Spleen (tissue), 13 donors: ENCODE results near the gene TEX35. TPM values are rescaled to one million over a fixed set of nuclear protein-coding genes. Genes with fewer than 3 reads are reported as not detected.
A peak's percentile ranks its signal among the peaks of the same experiment; 100 is the strongest.

Source experiments
- DNase-seq: peaks from one replicate; pipeline ENCODE4 v3.0.0-alpha.2; 2020
- H3K27ac ChIP-seq, 8 donors: fragments of 200-600 bp; sonication (generic) in 7 of 8; 1 replicate in 4 of 8; 2 replicates in 4 of 8; pipeline versions ENCODE4 v1.5.0 to v1.8.0; 2016 to 2021; ENCODE audit warnings: inconsistent platforms in 4 of 8, mild to moderate bottlenecking in 4 of 8, moderate library complexity in 1 of 8
- H3K27me3 ChIP-seq, 7 donors: fragments of 200-600 bp; sonication (generic) in 6 of 7; replicated peaks in 1 of 7; 1 replicate in 4 of 7; 2 replicates in 3 of 7; pipeline versions ENCODE4 v1.5.0 to v1.8.0; 2016 to 2021; ENCODE audit warnings: inconsistent platforms in 3 of 7, mild to moderate bottlenecking in 1 of 7
- H3K36me3 ChIP-seq, 6 donors: fragments of 200-600 bp; sonication (generic) in 5 of 6; 1 replicate in 4 of 6; 2 replicates in 2 of 6; pipeline versions ENCODE4 v1.5.0 to v1.8.0; 2016 to 2021; ENCODE audit warnings: inconsistent platforms in 2 of 6
- H3K4me1 ChIP-seq, 6 donors: fragments of 200-600 bp; sonication (generic) in 5 of 6; 1 replicate in 3 of 6; 2 replicates in 3 of 6; pipeline versions ENCODE4 v1.5.0 to v1.8.0; 2016 to 2021; ENCODE audit warnings: inconsistent platforms in 3 of 6
- H3K4me3 ChIP-seq, 8 donors: fragments of 200-600 bp; sonication (generic) in 7 of 8; 1 replicate in 4 of 8; 2 replicates in 4 of 8; pipeline versions ENCODE4 v1.5.0 to v1.8.0; 2016 to 2021; ENCODE audit warnings: inconsistent platforms in 4 of 8, mild to moderate bottlenecking in 4 of 8, moderate library complexity in 2 of 8
- H3K9me3 ChIP-seq, 8 donors: fragments of 200-600 bp; sonication (generic) in 7 of 8; 1 replicate in 4 of 8; 2 replicates in 4 of 8; pipeline versions ENCODE4 v1.5.0 to v1.8.0; 2016 to 2021; ENCODE audit warnings: inconsistent platforms in 4 of 8
- CTCF ChIP-seq, 11 experiments: fragments of 200-600 bp in 7 of 11; fragments of 450-650 bp in 4 of 11; sonication (generic) in 4 of 11; IDR thresholded peaks in 8 of 11; conservative IDR thresholded peaks in 3 of 11; 1 replicate in 7 of 11; 2 replicates in 4 of 11; pipeline versions ENCODE4 v1.4.0 to v1.8.0; 2016 to 2021; ENCODE audit warnings: antibody characterized with exemption in 11 of 11, inconsistent platforms in 4 of 11, mild to moderate bottlenecking in 1 of 11
- POLR2A ChIP-seq, 3 donors: fragments of 450-650 bp; IDR thresholded peaks; one replicate each; pipeline ENCODE4 v1.5.1; 2017; ENCODE audit warnings: antibody characterized with exemption in 3 of 3, mild to moderate bottlenecking in 1 of 3
- POLR2AphosphoS5 ChIP-seq, 3 donors: sonication (generic); formaldehyde crosslinking; IDR thresholded peaks; one replicate each; pipeline ENCODE4 v1.5.1; 2017; ENCODE audit warnings: antibody characterized with exemption in 3 of 3
- WGBS, 5 donors: extraction: QIAGEN DNeasy Blood & Tissue Kit in 3 of 5; methylation state at CpG; one replicate each; pipeline versions ENCODE4 v1.1.5 to v1.1.7; 2013 to 2018; 5-methylcytosine and 5-hydroxymethylcytosine counted together
- intact Hi-C: fragments of 100-400 bp; cut with DNase I; formaldehyde crosslinking; loops from one replicate; pipeline ENCODE4 v1.15.0; 2023; ENCODE audit warnings: low total_unique reads
- long read RNA-seq, 2 donors: transcript quantifications; one replicate each; lab custom pipeline, GENCODE V29; 2026
- polyA plus RNA-seq, 3 donors: library from polyadenylated mRNA; stranded (reverse); fragments of 200-250 nt; gene quantifications; one replicate each; pipeline ENCODE4 v1.2.1, GENCODE V29; 2013
- total RNA-seq, 7 donors: library from RNA; depleted of rRNA in 3 of 7; stranded (reverse); fragments of >200 nt in 3 of 7; fragmentation: NEBNext Ultra II Directional in 4 of 7; extraction: Animal tissue kit (Norgen Biotek cat#: 25700) in 4 of 7; gene quantifications; one replicate each; pipeline versions ENCODE4 v1.1.0 to v1.2.1, GENCODE V29; 2016 to 2021
- donor health status: healthy with polysubstance abuse.
- donor health status: DM: no; HTN: no; CAD: no; lungs with moderate emphysema.
- donor health status: DM: no; HTN: no; CAD: no.
- donor health status: Bipolar disorder and iron deficiency.
- donor health status: healthy.
- donor health status: DM: no; HTN: no; CAD: no.
- donor health status: DM: yes; HTN: yes; CAD: no.

The TEX35 gene
- total RNA-seq: not detected
- under 1 TPM; 0.09 to 0.20 (median 0.10) TPM for polyA plus RNA-seq
- long read RNA-seq, donor 1: 0 reads
- long read RNA-seq, donor 2: 0 reads

GRCh38 chr1:178512566-178513277, at the start of gene TEX35:
Gene TEX35, plus strand, starts transcription at chr1:178513109. Its CDS starts 80 bp downstream, at chr1:178513189.
- H3K27me3 ChIP-seq: no peaks in the 10 kb centered on the region
- no peaks in the 10 kb centered on the region for H3K4me1 ChIP-seq
- TF ChIP-seq POLR2A (IDR thresholded peaks at IDR 0.05) (no peak), CTCF (IDR thresholded peaks at IDR 0.05 in 8 of 11, conservative IDR thresholded peaks at IDR 0.05 in 3 of 11) (no peak), POLR2AphosphoS5 (IDR thresholded peaks at IDR 0.05) (no peak)
- H3K4me3 ChIP-seq: no peak within 1 kb of the TSS
- peak; percentile 60 for DNase-seq
- H3K36me3 ChIP-seq: no peaks in the 10 kb centered on the region
- no peak within 1 kb of the TSS for H3K27ac ChIP-seq
- intact Hi-C loops: no loop called here
- H3K9me3 ChIP-seq: no peaks in the 10 kb centered on the region
- 87 to 94% (median 94%) methylated on average over 12 to 19 of the region's 19 CpGs for WGBS, 5 donors

GRCh38 chr1:178464141-178464540, 48.8 kb upstream of the TEX35 start:
- 33 to 83% (median 76%) methylated on average over 1 of the region's 1 CpG for WGBS, 5 donors
- DNase-seq: no peak
- Histone ChIP-seq H3K36me3 (peaks cover 0 to 27% (median 3%) of the 10 kb centered on the region in 6 donors), H3K4me1 (no peaks in the 10 kb centered on the region), H3K27ac (no peak overlapping the region), H3K4me3 (no peak overlapping the region), H3K9me3 (no peaks in the 10 kb centered on the region), H3K27me3 (no peaks in the 10 kb centered on the region)
- TF ChIP-seq POLR2AphosphoS5 (IDR thresholded peaks at IDR 0.05) (no peak), CTCF (IDR thresholded peaks at IDR 0.05 in 8 of 11, conservative IDR thresholded peaks at IDR 0.05 in 3 of 11) (no peak), POLR2A (IDR thresholded peaks at IDR 0.05) (no peak)
- intact Hi-C loops: no loop called here

- TF ChIP-seq POLR2AphosphoS5 (IDR thresholded peaks at IDR 0.05) (no peak), CTCF (IDR thresholded peaks at IDR 0.05 in 8 of 11, conservative IDR thresholded peaks at IDR 0.05 in 3 of 11) (no peak), POLR2A (IDR thresholded peaks at IDR 0.05) (no peak)
- no peak overlapping the region for H3K27ac ChIP-seq
- H3K27me3 ChIP-seq: no peaks in the 10 kb centered on the region
- no peak for DNase-seq
- intact Hi-C loops: no loop called here
- H3K4me3 ChIP-seq: no peak overlapping the region
- H3K9me3 ChIP-seq: no peaks in the 10 kb centered on the region
- peaks cover 0 to 27% (median 3%) of the 10 kb centered on the region in 6 donors for H3K36me3 ChIP-seq
- no peaks in the 10 kb centered on the region for H3K4me1 ChIP-seq
Observed at GRCh38 chr1:178464566-178464965, 48.3 kb upstream of the TEX35 start.

GRCh38 chr1:178465011-178465410, 47.9 kb upstream of the TEX35 start:
- Histone ChIP-seq H3K4me1 (no peaks in the 10 kb centered on the region), H3K27me3 (no peaks in the 10 kb centered on the region), H3K27ac (no peak overlapping the region), H3K9me3 (no peaks in the 10 kb centered on the region), H3K4me3 (no peak overlapping the region), H3K36me3 (peaks cover 0 to 27% (median 3%) of the 10 kb centered on the region in 6 donors)
- TF ChIP-seq CTCF (IDR thresholded peaks at IDR 0.05 in 8 of 11, conservative IDR thresholded peaks at IDR 0.05 in 3 of 11) (no peak), POLR2A (IDR thresholded peaks at IDR 0.05) (no peak), POLR2AphosphoS5 (IDR thresholded peaks at IDR 0.05) (no peak)
- no peak for DNase-seq
- intact Hi-C loops: no loop called here
